Pancreas (tissue), 10 donors: ENCODE data around the gene SORCS3. TPM values are rescaled to one million over a fixed set of nuclear protein-coding genes. Genes with fewer than 3 reads are reported as not detected.

Source experiments
- ATAC-seq, 4 donors: fragments of 200-7000 bp; cut with Tn5 transposase; one replicate each; pipeline versions ENCODE4 v1.8.0 to v1.9.1; 2020; ENCODE audit warnings: mild to moderate bottlenecking in 4 of 4, moderate library complexity in 4 of 4
- DNase-seq, 6 donors: peaks; one replicate each; pipeline ENCODE4 v3.0.0-alpha.2; 2020
- FAIRE-seq: peaks from 2 replicates; lab custom pipeline; 2012; peaks lifted over from hg19 to GRCh38; lab: Jason Lieb, UNC
- H3K27ac ChIP-seq, 4 donors: fragments of 200-600 bp; sonication (generic); 1 replicate in 3 of 4; 2 replicates in 1 of 4; pipeline versions ENCODE4 v1.5.0 to v1.8.0; 2020
- H3K27me3 ChIP-seq, 4 donors: fragments of 200-600 bp; one replicate each; pipeline ENCODE4 v1.8.0; 2021
- H3K36me3 ChIP-seq, 3 donors: fragments of 200-600 bp; sonication (generic) in 1 of 3; one replicate each; pipeline versions ENCODE4 v1.5.0 to v1.8.0; 2020 to 2021
- H3K4me1 ChIP-seq, 3 donors: fragments of 200-600 bp; one replicate each; pipeline ENCODE4 v1.8.0; 2021
- H3K4me3 ChIP-seq, 4 donors: fragments of 200-600 bp; sonication (generic) in 2 of 4; one replicate each; pipeline versions ENCODE4 v1.5.0 to v1.8.0; 2020 to 2021
- H3K9me3 ChIP-seq, 4 donors: fragments of 200-600 bp; one replicate each; pipeline ENCODE4 v1.8.0; 2021
- CTCF ChIP-seq, 4 donors: fragments of 200-600 bp; sonication (generic) in 3 of 4; IDR thresholded peaks; one replicate each; pipeline versions ENCODE4 v1.5.0 to v1.8.0; 2021; ENCODE audit warnings: antibody characterized with exemption in 4 of 4
- WGBS, 2 donors: extraction: QIAGEN DNeasy Blood & Tissue Kit; methylation state at CpG; one replicate each; pipeline ENCODE4 v1.1.7; 2013; 5-methylcytosine and 5-hydroxymethylcytosine counted together
- intact Hi-C, 3 donors: fragments of 100-400 bp; cut with DNase I; formaldehyde crosslinking; loops; one replicate each; pipeline versions ENCODE4 v1.11.1 to v1.14.2; 2022
- polyA plus RNA-seq, 2 donors: library from polyadenylated mRNA; stranded (reverse); fragments of 200-250 nt; gene quantifications; one replicate each; pipeline ENCODE4 v1.2.3, GENCODE V29; 2013
- total RNA-seq, 6 donors: library from RNA; stranded (reverse); fragmentation: NEBNext Ultra II Directional in 4 of 6; extraction: Animal tissue kit (Norgen Biotek cat#: 25700) in 4 of 6; gene quantifications; one replicate each; pipeline versions ENCODE4 v1.2.1 to v1.2.4, GENCODE V29; 2021 to 2023
- donor health status: healthy with polysubstance abuse.
- donor health status: DM: no; HTN: no; CAD: no; lungs with moderate emphysema.
- donor health status: DM: no; HTN: no; CAD: no.
- donor health status: control.
- donor health status: control.
- donor health status: Bipolar disorder and iron deficiency.
- donor health status: DM: yes; HTN: yes; CAD: no.
- donor health status: DM: no; HTN: no; CAD: no.
- donor health status: DM: no; HTN: no; CAD: no.
- donor health status: DM: yes; HTN: yes; CAD: no.

SORCS3 gene
- total and polyA plus RNA-seq, 8 donors = 0.02 TPM; not detected in 7

GRCh38 chr10:105280895-105281294, 639.8 kb downstream of the SORCS3 start:
- no peak for DNase-seq
- Histone ChIP-seq H3K4me3 (no peak overlapping the region), H3K4me1 (no peaks in the 10 kb centered on the region), H3K27me3 (no peaks in the 10 kb centered on the region), H3K27ac (no peak overlapping the region), H3K36me3 (no peaks in the 10 kb centered on the region), H3K9me3 (no peaks in the 10 kb centered on the region)
- no peak for ATAC-seq
- 61 to 63% methylated on average over 1 of the region's 1 CpG for WGBS, 2 donors
- no peak for FAIRE-seq
- no peak for TF ChIP-seq CTCF (IDR thresholded peaks at IDR 0.05)
- intact Hi-C loops = no loop called here

GRCh38 chr10:105284476-105285215, 643.6 kb downstream of the SORCS3 start:
- no peak for ATAC-seq
- Histone ChIP-seq H3K27me3 (no peaks in the 10 kb centered on the region), H3K4me3 (no peak overlapping the region), H3K9me3 (no peaks in the 10 kb centered on the region), H3K4me1 (no peaks in the 10 kb centered on the region), H3K36me3 (no peaks in the 10 kb centered on the region), H3K27ac (no peak overlapping the region)
- FAIRE-seq = no peak
- intact Hi-C loops = no loop called here
- WGBS, 2 donors = 13 to 40% methylated on average over 1 of the region's 1 CpG
- TF ChIP-seq CTCF (IDR thresholded peaks at IDR 0.05) = no peak
- DNase-seq = no peak

- 71 to 77% methylated on average over 2 of the region's 2 CpGs for WGBS, 2 donors
- H3K27ac ChIP-seq = no peak overlapping the region
- H3K36me3 ChIP-seq = no peaks in the 10 kb centered on the region
- no peak overlapping the region for H3K4me3 ChIP-seq
- no peak for DNase-seq
- no peak for TF ChIP-seq CTCF (IDR thresholded peaks at IDR 0.05)
- no peaks in the 10 kb centered on the region for H3K27me3 ChIP-seq
- H3K4me1 ChIP-seq = no peaks in the 10 kb centered on the region
- no peak for ATAC-seq
- intact Hi-C loops = no loop called here
- no peaks in the 10 kb centered on the region for H3K9me3 ChIP-seq
- no peak for FAIRE-seq
Measured at GRCh38 chr10:105288026-105288425, 646.9 kb downstream of the SORCS3 start.

- Histone ChIP-seq H3K36me3 (no peaks in the 10 kb centered on the region), H3K4me1 (no peaks in the 10 kb centered on the region), H3K27ac (no peak overlapping the region), H3K27me3 (no peaks in the 10 kb centered on the region), H3K4me3 (no peak overlapping the region), H3K9me3 (no peaks in the 10 kb centered on the region)
- DNase-seq (no peak), FAIRE-seq (no peak), ATAC-seq (no peak)
- TF ChIP-seq CTCF (IDR thresholded peaks at IDR 0.05) = no peak
- intact Hi-C loops = no loop called here
Measured at GRCh38 chr10:105288613-105289012, 647.5 kb downstream of the SORCS3 start.

- intact Hi-C loops = no loop called here
Measured at GRCh38 chr10:105291571-105291970, 650.5 kb downstream of the SORCS3 start.

More at GRCh38 chr10:105291571-105291970, 650.5 kb downstream of the SORCS3 start:
- no peaks in the 10 kb centered on the region for H3K27me3 ChIP-seq
- H3K9me3 ChIP-seq = no peaks in the 10 kb centered on the region
- ATAC-seq = no peak
- no peak overlapping the region for H3K4me3 ChIP-seq
- no peaks in the 10 kb centered on the region for H3K4me1 ChIP-seq
- DNase-seq = no peak
- no peak overlapping the region for H3K27ac ChIP-seq
- no peak for TF ChIP-seq CTCF (IDR thresholded peaks at IDR 0.05)
- 29 to 34% methylated on average over 4 of the region's 4 CpGs for WGBS, 2 donors
- FAIRE-seq = no peak
- no peaks in the 10 kb centered on the region for H3K36me3 ChIP-seq
